CD4-positive, alpha-beta T cell (primary cell): Measurements from ENCODE around the gene STARD3. TPM values are rescaled to one million over a fixed set of nuclear protein-coding genes. Genes with fewer than 3 reads are reported as not detected.

Experiments
- ATAC-seq: fragments of 200-7000 bp; cut with Tn5 transposase; one replicate; pipeline ENCODE4 v1.10.0; 2022; ENCODE audit warnings: mild to moderate bottlenecking; ENCODE audit not compliant: poor library complexity
- CTCF ChIA-PET: fragments of 350-600 bp; sonication (Branson Sonifier 250); formaldehyde crosslinking; loops from one replicate; lab custom pipeline; 2021; ENCODE audit warnings: antibody characterized with exemption, inconsistent platforms; lab: Charles Lee
- POLR2A ChIA-PET: fragments of 350-600 bp; sonication (Branson Sonifier 250); formaldehyde crosslinking; loops from one replicate; lab custom pipeline; 2021; ENCODE audit warnings: antibody characterized with exemption, inconsistent platforms; lab: Charles Lee
- DNase-seq, 14 experiments: peaks; one replicate each; pipeline ENCODE4 v3.0.0-alpha.2; 2013 to 2020; ENCODE audit warnings: mixed read lengths in 2 of 14
- H3K27ac ChIP-seq, 2 donors: one replicate each; pipeline versions ENCODE4 v1.5.1 to v1.7.0; 2013; ENCODE audit warnings: low read length in 2 of 2, low read depth in 1 of 2, mild to moderate bottlenecking in 1 of 2
- H3K27me3 ChIP-seq, 2 experiments: 1 replicate in 1 of 2; 2 replicates in 1 of 2; pipeline versions ENCODE4 v1.6.1 to v1.7.0; 2013; ENCODE audit warnings: low read length in 2 of 2, control low read depth in 1 of 2, mild to moderate bottlenecking in 1 of 2, moderate library complexity in 1 of 2; ENCODE audit not compliant: insufficient read depth in 2 of 2, control insufficient read depth in 1 of 2
- H3K36me3 ChIP-seq: one replicate; pipeline ENCODE4 v1.6.1; 2013; ENCODE audit warnings: low read length, control low read depth; ENCODE audit not compliant: insufficient read depth
- H3K4me1 ChIP-seq: one replicate; pipeline ENCODE4 v1.6.1; 2013; ENCODE audit warnings: low read length, control low read depth; ENCODE audit not compliant: insufficient read depth
- H3K4me3 ChIP-seq: one replicate; pipeline ENCODE4 v1.5.1; 2013; ENCODE audit warnings: mild to moderate bottlenecking, low read length, moderate library complexity
- H3K9me3 ChIP-seq, 2 experiments: 1 replicate in 1 of 2; 2 replicates in 1 of 2; pipeline versions ENCODE4 v1.6.1 to v1.7.0; 2013; ENCODE audit warnings: low read length in 2 of 2, mild to moderate bottlenecking in 2 of 2, control low read depth in 1 of 2, moderate library complexity in 1 of 2; ENCODE audit not compliant: control insufficient read depth in 1 of 2, insufficient read depth in 1 of 2
- H3K27ac Mint-ChIP-seq: one replicate; pipeline ENCODE4 v1.8.0; 2020; ENCODE audit warnings: mixed read lengths
- H3K27me3 Mint-ChIP-seq: one replicate; pipeline ENCODE4 v1.8.0; 2021; ENCODE audit warnings: mixed read lengths
- H3K36me3 Mint-ChIP-seq: one replicate; pipeline ENCODE4 v1.8.0; 2021; ENCODE audit warnings: low read depth, mixed read lengths
- H3K4me1 Mint-ChIP-seq: one replicate; pipeline ENCODE4 v1.8.0; 2021; ENCODE audit warnings: low read depth, mixed read lengths
- H3K4me3 Mint-ChIP-seq: one replicate; pipeline ENCODE4 v1.8.0; 2020; ENCODE audit warnings: mild to moderate bottlenecking, mixed read lengths
- H3K9me3 Mint-ChIP-seq: one replicate; pipeline ENCODE4 v1.8.0; 2020; ENCODE audit warnings: mixed read lengths
- intact Hi-C, 2 experiments: fragments of 100-400 bp; cut with DNase I in 1 of 2; cut with micrococcal nuclease in 1 of 2; formaldehyde crosslinking; loops; one replicate each; pipeline versions ENCODE4 v1.15.1 to v1.9.0; 2023 to 2025; cut with DNase I, micrococcal nuclease
- total RNA-seq, 174 experiments: library from RNA in 2 of 174; stranded (reverse) in 2 of 174; gene quantifications; one replicate each; pipeline ENCODE4 v1.2.3 and lab custom pipeline; 2021 to 2026
- TF ChIP-seq, protein P1 (sequence below): fragments of 200-600 bp; IDR thresholded peaks from one replicate; pipeline ENCODE4 v1.8.0; 2022; ENCODE audit warnings: antibody characterized with exemption, mild to moderate bottlenecking

Gene STARD3
- total RNA-seq, 2 experiments from 2014 or later = 96.5 to 99.9 TPM

DNA sequence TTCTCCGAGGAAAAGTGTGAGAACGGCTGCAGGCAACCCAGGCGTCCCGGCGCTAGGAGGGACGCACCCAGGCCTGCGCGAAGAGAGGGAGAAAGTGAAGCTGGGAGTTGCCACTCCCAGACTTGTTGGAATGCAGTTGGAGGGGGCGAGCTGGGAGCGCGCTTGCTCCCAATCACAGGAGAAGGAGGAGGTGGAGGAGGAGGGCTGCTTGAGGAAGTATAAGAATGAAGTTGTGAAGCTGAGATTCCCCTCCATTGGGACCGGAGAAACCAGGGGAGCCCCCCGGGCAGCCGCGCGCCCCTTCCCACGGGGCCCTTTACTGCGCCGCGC is 62.8 kb downstream of the STARD3 start, which contains the start of gene ERBB2:
Gene ERBB2 (plus strand): TSS at position 247 of the 330 bp plus-strand sequence. CDS start 175 bp downstream, outside the sequence.
- CTCF ChIA-PET = no interaction called here

DNA sequence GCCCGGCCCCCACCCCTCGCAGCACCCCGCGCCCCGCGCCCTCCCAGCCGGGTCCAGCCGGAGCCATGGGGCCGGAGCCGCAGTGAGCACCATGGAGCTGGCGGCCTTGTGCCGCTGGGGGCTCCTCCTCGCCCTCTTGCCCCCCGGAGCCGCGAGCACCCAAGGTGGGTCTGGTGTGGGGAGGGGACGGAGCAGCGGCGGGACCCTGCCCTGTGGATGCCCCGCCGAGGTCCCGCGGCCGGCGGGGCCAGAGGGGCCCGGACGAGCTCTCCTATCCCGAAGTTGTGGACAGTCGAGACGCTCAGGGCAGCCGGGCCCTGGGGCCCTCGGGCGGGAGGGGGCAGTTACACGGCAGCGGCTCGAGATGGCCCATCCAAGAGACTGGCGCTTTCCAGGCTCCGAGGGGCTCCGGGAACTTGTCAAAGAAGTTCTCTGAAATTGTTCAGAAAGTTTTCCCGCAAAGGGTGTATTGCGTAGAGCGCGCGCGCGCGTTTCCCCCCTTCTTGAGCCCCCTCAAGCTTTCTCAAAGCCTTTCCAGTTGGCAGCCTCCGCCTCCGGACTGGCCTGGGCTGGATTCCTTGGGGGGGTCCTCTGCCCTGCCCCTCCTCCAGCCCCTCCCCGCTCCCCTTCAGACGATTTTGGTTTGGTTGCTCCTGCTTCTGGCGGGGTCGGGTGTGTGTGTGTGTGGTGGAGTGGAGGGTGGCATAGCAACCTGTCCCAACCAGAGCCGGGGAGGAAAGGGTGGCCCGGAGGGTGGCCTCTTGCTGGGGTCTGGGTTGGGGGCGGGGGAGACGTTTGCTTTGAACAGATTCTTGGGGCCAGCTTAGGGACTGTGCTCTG is 63.4 kb downstream of the STARD3 start:
- CTCF ChIA-PET = no interaction called here
- no peaks in the 10 kb centered on the region for H3K36me3 ChIP-seq
- no peak overlapping the region for H3K27ac Mint-ChIP-seq
- POLR2A ChIA-PET = interaction anchor here (1.0 kb wide), 1 partner anchor 25 kb away, joined by 3 read pairs; no protein-coding TSS in a partner anchor
- ATAC-seq = no peak
- intact Hi-C loops = no loop called here
- H3K4me3 Mint-ChIP-seq = no peak overlapping the region
- H3K4me1 ChIP-seq = peaks cover 9% of the 10 kb centered on the region
- H3K27me3 Mint-ChIP-seq = peaks cover 34% of the 10 kb centered on the region
- TF ChIP-seq, protein P1, sequence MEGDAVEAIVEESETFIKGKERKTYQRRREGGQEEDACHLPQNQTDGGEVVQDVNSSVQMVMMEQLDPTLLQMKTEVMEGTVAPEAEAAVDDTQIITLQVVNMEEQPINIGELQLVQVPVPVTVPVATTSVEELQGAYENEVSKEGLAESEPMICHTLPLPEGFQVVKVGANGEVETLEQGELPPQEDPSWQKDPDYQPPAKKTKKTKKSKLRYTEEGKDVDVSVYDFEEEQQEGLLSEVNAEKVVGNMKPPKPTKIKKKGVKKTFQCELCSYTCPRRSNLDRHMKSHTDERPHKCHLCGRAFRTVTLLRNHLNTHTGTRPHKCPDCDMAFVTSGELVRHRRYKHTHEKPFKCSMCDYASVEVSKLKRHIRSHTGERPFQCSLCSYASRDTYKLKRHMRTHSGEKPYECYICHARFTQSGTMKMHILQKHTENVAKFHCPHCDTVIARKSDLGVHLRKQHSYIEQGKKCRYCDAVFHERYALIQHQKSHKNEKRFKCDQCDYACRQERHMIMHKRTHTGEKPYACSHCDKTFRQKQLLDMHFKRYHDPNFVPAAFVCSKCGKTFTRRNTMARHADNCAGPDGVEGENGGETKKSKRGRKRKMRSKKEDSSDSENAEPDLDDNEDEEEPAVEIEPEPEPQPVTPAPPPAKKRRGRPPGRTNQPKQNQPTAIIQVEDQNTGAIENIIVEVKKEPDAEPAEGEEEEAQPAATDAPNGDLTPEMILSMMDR = no peak
- H3K36me3 Mint-ChIP-seq = no peaks in the 10 kb centered on the region
- H3K9me3 ChIP-seq = peaks cover 0 to 5% of the 10 kb centered on the region in 2 experiments
- no peak overlapping the region for H3K27ac ChIP-seq
- DNase-seq = no peak
- H3K9me3 Mint-ChIP-seq = no peaks in the 10 kb centered on the region
- peaks cover 24 to 33% of the 10 kb centered on the region in 2 experiments for H3K27me3 ChIP-seq
- peaks cover 6% of the 10 kb centered on the region for H3K4me1 Mint-ChIP-seq
- H3K4me3 ChIP-seq = no peak overlapping the region

More for the DNA sequence above, 62.8 kb downstream of the STARD3 start, which contains the start of gene ERBB2:
- Mint-ChIP-seq H3K36me3 (peaks cover 3% of the 10 kb centered on the region), H3K27me3 (peaks cover 34% of the 10 kb centered on the region), H3K4me3 (peak within 1 kb of the TSS; percentile 4), H3K9me3 (no peaks in the 10 kb centered on the region), H3K27ac (no peak within 1 kb of the TSS), H3K4me1 (peaks cover 6% of the 10 kb centered on the region)
- peaks cover 24 to 33% of the 10 kb centered on the region in 2 experiments for H3K27me3 ChIP-seq
- peaks cover 9% of the 10 kb centered on the region for H3K4me1 ChIP-seq
- H3K9me3 ChIP-seq = peaks cover 0 to 5% of the 10 kb centered on the region in 2 experiments
- intact Hi-C loops = no loop called here
- DNase-seq (no peak), ATAC-seq (no peak)
- POLR2A ChIA-PET = interaction anchor here (1.0 kb wide), 1 partner anchor 26 kb away, joined by 3 read pairs; no protein-coding TSS in a partner anchor
- no peak within 1 kb of the TSS for H3K4me3 ChIP-seq
- H3K36me3 ChIP-seq = peaks cover 2% of the 10 kb centered on the region
- TF ChIP-seq, protein P1 = no peak
- H3K27ac ChIP-seq = no peak within 1 kb of the TSS

DNA sequence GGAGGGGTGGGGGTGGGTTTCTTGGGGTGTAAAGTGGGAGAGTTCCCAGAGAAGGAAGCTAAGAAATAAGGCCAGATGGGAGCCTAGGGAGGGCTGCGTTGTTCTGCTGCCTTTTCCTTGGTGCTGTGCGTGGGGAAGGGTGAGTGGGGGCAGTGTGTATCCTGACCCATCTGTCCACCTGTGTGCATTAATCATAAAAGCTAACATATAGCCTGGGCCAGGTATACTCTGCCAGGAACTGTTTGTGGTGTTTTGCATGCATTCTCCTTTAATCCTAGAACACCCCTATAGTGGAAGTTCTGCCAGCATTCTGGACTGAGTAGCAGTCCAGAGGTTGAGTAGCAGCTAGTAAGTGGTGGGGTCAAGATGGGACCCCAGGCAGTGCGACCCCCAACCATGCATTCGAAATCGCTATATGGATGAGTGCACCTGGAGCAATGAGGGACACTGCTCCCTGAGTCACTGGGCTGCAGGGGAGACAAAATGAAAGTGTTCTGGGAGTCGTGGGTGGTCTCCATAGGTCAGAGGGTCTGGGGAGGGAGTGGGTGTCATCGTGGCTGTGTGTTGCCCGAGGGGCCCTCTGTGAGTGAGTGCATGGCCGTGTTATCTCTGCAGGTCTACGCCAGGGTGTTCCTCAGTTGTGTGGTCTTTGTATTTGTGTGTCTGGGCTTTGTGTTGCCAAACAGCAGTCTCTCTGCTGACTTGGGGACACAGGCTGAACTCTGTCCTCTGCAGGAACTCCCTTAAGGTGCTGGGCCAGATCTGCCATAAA is 64.3 kb downstream of the STARD3 start:
- intact Hi-C loops = no loop called here
- ATAC-seq = no peak
- H3K4me3 Mint-ChIP-seq = no peak overlapping the region

More for the DNA sequence above, 64.3 kb downstream of the STARD3 start:
- Mint-ChIP-seq H3K36me3 (no peaks in the 10 kb centered on the region), H3K27me3 (peaks cover 34% of the 10 kb centered on the region), H3K27ac (no peak overlapping the region), H3K9me3 (no peaks in the 10 kb centered on the region), H3K4me1 (peaks cover 6% of the 10 kb centered on the region)
- Histone ChIP-seq H3K36me3 (no peaks in the 10 kb centered on the region), H3K27me3 (peaks cover 24 to 33% of the 10 kb centered on the region in 2 experiments), H3K9me3 (peaks cover 0 to 5% of the 10 kb centered on the region in 2 experiments), H3K27ac (no peak overlapping the region), H3K4me1 (peaks cover 15% of the 10 kb centered on the region), H3K4me3 (no peak overlapping the region)
- TF ChIP-seq, protein P1 = no peak
- ChIA-PET CTCF (no interaction called here), POLR2A (interaction anchor here (0.9 kb wide), 1 partner anchor 14 kb away, joined by 3 read pairs; the partner anchor contains the start of gene PGAP3)
- DNase-seq = peak in 1 of 14 experiments; percentile 3
